DOHH2 (cell line): ENCODE measurements around the gene GREM1.

Experiments
- EZH2phosphoT487 ChIP-seq: fragments of 200-600 bp; sonication (generic); IDR thresholded peaks from 2 replicates; pipeline ENCODE4 v1.6.1; 2017; ENCODE audit warnings: borderline replicate concordance, mild to moderate bottlenecking, antibody characterized with exemption, low read length, moderate library complexity, mixed read lengths
- TF ChIP-seq, protein P1 (sequence below): fragments of 200-600 bp; sonication (generic); IDR thresholded peaks from one replicate; pipeline ENCODE4 v1.5.1; 2014; ENCODE audit warnings: antibody characterized with exemption, mild to moderate bottlenecking, low read depth, low read length; ENCODE audit not compliant: poor library complexity, severe bottlenecking

DNA sequence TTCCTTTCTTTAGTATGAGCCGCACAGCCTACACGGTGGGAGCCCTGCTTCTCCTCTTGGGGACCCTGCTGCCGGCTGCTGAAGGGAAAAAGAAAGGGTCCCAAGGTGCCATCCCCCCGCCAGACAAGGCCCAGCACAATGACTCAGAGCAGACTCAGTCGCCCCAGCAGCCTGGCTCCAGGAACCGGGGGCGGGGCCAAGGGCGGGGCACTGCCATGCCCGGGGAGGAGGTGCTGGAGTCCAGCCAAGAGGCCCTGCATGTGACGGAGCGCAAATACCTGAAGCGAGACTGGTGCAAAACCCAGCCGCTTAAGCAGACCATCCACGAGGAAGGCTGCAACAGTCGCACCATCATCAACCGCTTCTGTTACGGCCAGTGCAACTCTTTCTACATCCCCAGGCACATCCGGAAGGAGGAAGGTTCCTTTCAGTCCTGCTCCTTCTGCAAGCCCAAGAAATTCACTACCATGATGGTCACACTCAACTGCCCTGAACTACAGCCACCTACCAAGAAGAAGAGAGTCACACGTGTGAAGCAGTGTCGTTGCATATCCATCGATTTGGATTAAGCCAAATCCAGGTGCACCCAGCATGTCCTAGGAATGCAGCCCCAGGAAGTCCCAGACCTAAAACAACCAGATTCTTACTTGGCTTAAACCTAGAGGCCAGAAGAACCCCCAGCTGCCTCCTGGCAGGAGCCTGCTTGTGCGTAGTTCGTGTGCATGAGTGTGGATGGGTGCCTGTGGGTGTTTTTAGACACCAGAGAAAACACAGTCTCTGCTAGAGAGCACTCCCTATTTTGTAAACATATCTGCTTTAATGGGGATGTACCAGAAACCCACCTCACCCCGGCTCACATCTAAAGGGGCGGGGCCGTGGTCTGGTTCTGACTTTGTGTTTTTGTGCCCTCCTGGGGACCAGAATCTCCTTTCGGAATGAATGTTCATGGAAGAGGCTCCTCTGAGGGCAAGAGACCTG, 13.2 kb downstream of the GREM1 start:
- TF ChIP-seq, protein P1, sequence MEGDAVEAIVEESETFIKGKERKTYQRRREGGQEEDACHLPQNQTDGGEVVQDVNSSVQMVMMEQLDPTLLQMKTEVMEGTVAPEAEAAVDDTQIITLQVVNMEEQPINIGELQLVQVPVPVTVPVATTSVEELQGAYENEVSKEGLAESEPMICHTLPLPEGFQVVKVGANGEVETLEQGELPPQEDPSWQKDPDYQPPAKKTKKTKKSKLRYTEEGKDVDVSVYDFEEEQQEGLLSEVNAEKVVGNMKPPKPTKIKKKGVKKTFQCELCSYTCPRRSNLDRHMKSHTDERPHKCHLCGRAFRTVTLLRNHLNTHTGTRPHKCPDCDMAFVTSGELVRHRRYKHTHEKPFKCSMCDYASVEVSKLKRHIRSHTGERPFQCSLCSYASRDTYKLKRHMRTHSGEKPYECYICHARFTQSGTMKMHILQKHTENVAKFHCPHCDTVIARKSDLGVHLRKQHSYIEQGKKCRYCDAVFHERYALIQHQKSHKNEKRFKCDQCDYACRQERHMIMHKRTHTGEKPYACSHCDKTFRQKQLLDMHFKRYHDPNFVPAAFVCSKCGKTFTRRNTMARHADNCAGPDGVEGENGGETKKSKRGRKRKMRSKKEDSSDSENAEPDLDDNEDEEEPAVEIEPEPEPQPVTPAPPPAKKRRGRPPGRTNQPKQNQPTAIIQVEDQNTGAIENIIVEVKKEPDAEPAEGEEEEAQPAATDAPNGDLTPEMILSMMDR, result no peak
- TF ChIP-seq EZH2phosphoT487, result no peak
